ENCODE data around the gene TMA7.

DNA sequence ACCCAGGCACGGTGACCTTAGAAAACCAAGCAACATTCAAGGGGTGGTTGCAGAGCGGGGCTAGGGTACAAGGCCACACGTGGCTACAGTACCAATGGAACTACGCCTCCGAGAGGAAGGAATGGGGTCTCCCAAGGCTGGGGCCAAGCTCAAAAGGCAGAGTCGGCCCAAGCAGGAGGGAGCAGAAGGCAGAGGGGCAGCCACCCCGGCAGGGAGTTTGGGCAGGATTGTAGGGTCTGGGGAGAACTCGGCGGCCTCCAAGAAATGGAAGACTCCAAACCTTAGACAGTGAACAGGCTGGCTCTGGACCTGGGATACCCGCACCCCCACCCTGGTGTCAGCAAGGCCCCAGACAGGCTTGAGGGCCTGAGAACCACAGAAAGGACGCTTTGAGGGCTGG lies 35.1 kb downstream of the TMA7 start:
- TF ChIP-seq POLR2AphosphoS5 (IDR thresholded peaks at IDR 0.05; ENCODE audit: low read depth, low read length) (no peak), POLR2A (IDR thresholded peaks at IDR 0.05; ENCODE audit: low read depth, low read length) (no peak), SPI1 (IDR thresholded peaks at IDR 0.05; ENCODE audit: low read depth, low read length) (no peak), TAF1 (IDR thresholded peaks at IDR 0.05; ENCODE audit: low read depth, low read length) (no peak), PAX5 (IDR thresholded peaks at IDR 0.05; ENCODE audit: insufficient read depth, low read length, severe bottlenecking) (no peak)
